ENCODE data around the gene IGF2BP3. TPM values are rescaled to one million over a fixed set of nuclear protein-coding genes. Genes with fewer than 3 reads are reported as not detected.
A peak's percentile ranks its signal among the peaks of the same experiment; 100 is the strongest.

Gene IGF2BP3
- total and polyA plus RNA-seq, 10 of the 15 experiments (the other 5 are each of a cell fraction or from before 2014, with no cell fraction given): 4.6 to 61.2 (median 36.9) TPM

DNA sequence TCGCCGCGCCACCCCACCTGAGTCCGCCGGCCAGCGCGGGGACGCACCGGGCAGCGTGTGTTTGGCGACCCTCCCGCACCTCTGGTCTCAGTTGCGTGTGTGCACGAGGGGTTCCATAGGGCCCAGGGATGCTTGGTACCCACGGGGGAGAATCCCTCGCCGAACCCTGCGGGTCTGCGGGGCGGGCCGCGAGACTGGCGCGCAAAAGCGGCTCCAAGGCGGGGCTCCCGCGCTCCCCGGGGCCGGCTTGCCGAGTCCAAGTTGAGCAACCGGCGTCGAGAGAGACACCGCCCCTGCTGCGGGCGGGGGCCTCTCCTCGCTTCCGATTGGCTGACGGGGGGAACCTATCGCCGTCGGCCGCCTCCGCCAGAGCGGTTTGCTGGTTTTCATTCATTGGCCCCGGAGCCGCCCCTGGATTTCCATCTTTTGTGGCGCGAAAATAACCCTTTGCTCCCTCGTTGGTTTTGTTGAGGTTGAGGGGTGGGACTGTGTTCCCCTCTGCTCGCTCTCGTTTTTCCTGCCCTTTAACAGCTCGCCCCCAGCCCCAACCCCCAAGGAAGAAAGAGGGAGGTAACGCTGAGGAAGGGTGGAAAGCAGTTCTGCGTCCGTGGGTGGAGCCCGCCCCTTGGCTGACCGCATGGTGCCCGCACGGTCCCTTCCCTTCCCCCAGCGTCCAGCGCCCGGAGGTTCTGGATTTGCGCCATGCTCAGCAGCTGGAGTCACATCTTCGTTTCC lies 4.0 kb upstream of the IGF2BP3 start (continued):
- TF ChIP-seq, protein P1, sequence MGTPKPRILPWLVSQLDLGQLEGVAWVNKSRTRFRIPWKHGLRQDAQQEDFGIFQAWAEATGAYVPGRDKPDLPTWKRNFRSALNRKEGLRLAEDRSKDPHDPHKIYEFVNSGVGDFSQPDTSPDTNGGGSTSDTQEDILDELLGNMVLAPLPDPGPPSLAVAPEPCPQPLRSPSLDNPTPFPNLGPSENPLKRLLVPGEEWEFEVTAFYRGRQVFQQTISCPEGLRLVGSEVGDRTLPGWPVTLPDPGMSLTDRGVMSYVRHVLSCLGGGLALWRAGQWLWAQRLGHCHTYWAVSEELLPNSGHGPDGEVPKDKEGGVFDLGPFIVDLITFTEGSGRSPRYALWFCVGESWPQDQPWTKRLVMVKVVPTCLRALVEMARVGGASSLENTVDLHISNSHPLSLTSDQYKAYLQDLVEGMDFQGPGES (IDR thresholded peaks at IDR 0.05): no peak
- TF ChIP-seq EZH2 (IDR thresholded peaks at IDR 0.05; ENCODE audit: borderline replicate concordance, control insufficient read depth, low read depth, low read length) (no peak), POLR2AphosphoS2 (IDR thresholded peaks at IDR 0.05; ENCODE audit: low read depth, low read length) (0 out of 2 replicates have a peak, but pooled peaks have one; percentile 64), SMAD5 (IDR thresholded peaks at IDR 0.05; ENCODE audit: low read depth) (peak; percentile 40; the same call in 1 of the 2 replicates), MEF2B (IDR thresholded peaks at IDR 0.05; ENCODE audit: partially characterized antibody, poor library complexity, severe bottlenecking) (no peak), SMARCA5 (IDR thresholded peaks at IDR 0.05) (peak; percentile 65; the same call in 1 of the 2 replicates), SUZ12 (IDR thresholded peaks at IDR 0.05; ENCODE audit: unreplicated experiment) (no peak), TCF12 (IDR thresholded peaks at IDR 0.05; ENCODE audit: low read depth, low read length) (no peak), ASH2L (IDR thresholded peaks at IDR 0.05; ENCODE audit: borderline replicate concordance, low read depth) (no peak), BCL11A (IDR thresholded peaks at IDR 0.05; ENCODE audit: low read depth, low read length) (no peak), NBN (IDR thresholded peaks at IDR 0.05) (peak; percentile 69; the same call in 1 of the 2 replicates), TCF7 (IDR thresholded peaks at IDR 0.05; ENCODE audit: borderline replicate concordance) (no peak), CHD2 (IDR thresholded peaks at IDR 0.05; ENCODE audit: borderline replicate concordance, low read depth, low read length) (0 out of 2 replicates have a peak, but pooled peaks have one; percentile 30), GABPA (IDR thresholded peaks at IDR 0.05; ENCODE audit: low read depth) (no peak), KAT2A (conservative IDR thresholded peaks at IDR 0.05; ENCODE audit: control insufficient read depth, low read depth, low read length) (no peak), BMI1 (IDR thresholded peaks at IDR 0.05; ENCODE audit: borderline replicate concordance) (no peak)
- TF ChIP-seq, protein P2, sequence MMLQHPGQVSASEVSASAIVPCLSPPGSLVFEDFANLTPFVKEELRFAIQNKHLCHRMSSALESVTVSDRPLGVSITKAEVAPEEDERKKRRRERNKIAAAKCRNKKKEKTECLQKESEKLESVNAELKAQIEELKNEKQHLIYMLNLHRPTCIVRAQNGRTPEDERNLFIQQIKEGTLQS (IDR thresholded peaks at IDR 0.05; ENCODE audit: borderline replicate concordance, extremely low read depth, low read depth, low read length): no peak
- TF ChIP-seq, protein P3, sequence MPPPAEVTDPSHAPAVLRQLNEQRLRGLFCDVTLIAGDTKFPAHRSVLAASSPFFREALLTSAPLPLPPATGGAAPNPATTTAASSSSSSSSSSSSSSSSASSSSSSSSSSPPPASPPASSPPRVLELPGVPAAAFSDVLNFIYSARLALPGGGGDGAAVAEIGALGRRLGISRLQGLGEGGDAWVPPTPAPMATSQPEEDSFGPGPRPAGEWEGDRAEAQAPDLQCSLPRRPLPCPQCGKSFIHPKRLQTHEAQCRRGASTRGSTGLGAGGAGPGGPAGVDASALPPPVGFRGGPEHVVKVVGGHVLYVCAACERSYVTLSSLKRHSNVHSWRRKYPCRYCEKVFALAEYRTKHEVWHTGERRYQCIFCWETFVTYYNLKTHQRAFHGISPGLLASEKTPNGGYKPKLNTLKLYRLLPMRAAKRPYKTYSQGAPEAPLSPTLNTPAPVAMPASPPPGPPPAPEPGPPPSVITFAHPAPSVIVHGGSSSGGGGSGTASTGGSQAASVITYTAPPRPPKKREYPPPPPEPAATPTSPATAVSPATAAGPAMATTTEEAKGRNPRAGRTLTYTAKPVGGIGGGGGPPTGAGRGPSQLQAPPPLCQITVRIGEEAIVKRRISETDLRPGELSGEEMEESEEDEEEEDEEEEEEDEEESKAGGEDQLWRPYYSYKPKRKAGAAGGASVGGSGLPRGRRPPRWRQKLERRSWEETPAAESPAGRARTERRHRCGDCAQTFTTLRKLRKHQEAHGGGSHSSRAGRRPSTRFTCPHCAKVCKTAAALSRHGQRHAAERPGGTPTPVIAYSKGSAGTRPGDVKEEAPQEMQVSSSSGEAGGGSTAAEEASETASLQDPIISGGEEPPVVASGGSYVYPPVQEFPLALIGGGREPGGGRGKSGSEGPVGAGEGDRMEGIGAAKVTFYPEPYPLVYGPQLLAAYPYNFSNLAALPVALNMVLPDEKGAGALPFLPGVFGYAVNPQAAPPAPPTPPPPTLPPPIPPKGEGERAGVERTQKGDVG (CRISPR knock-in tag; IDR thresholded peaks at IDR 0.05): no peak
- TF ChIP-seq, protein P4, sequence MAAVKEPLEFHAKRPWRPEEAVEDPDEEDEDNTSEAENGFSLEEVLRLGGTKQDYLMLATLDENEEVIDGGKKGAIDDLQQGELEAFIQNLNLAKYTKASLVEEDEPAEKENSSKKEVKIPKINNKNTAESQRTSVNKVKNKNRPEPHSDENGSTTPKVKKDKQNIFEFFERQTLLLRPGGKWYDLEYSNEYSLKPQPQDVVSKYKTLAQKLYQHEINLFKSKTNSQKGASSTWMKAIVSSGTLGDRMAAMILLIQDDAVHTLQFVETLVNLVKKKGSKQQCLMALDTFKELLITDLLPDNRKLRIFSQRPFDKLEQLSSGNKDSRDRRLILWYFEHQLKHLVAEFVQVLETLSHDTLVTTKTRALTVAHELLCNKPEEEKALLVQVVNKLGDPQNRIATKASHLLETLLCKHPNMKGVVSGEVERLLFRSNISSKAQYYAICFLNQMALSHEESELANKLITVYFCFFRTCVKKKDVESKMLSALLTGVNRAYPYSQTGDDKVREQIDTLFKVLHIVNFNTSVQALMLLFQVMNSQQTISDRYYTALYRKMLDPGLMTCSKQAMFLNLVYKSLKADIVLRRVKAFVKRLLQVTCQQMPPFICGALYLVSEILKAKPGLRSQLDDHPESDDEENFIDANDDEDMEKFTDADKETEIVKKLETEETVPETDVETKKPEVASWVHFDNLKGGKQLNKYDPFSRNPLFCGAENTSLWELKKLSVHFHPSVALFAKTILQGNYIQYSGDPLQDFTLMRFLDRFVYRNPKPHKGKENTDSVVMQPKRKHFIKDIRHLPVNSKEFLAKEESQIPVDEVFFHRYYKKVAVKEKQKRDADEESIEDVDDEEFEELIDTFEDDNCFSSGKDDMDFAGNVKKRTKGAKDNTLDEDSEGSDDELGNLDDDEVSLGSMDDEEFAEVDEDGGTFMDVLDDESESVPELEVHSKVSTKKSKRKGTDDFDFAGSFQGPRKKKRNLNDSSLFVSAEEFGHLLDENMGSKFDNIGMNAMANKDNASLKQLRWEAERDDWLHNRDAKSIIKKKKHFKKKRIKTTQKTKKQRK (IDR thresholded peaks at IDR 0.05; ENCODE audit: low read depth, low read length): no peak
- TF ChIP-seq, protein P5, sequence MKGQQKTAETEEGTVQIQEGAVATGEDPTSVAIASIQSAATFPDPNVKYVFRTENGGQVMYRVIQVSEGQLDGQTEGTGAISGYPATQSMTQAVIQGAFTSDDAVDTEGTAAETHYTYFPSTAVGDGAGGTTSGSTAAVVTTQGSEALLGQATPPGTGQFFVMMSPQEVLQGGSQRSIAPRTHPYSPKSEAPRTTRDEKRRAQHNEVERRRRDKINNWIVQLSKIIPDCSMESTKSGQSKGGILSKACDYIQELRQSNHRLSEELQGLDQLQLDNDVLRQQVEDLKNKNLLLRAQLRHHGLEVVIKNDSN (IDR thresholded peaks at IDR 0.05; ENCODE audit: borderline replicate concordance, extremely low read length, insufficient read depth, low read depth, low read length): no peak

All from GM12878 (cell line).